Endothelial cell of umbilical vein (primary cell): ENCODE data around the gene TTLL9.

ENCODE experiments used
- CTCF ChIP-seq, 2 donors: IDR thresholded peaks; 1 replicate in 1 of 2; 2 replicates in 1 of 2; pipeline ENCODE4 v1.5.1; 2011; ENCODE audit warnings: low read length in 2 of 2, mild to moderate bottlenecking in 2 of 2, moderate library complexity in 2 of 2, control low read depth in 1 of 2, inconsistent platforms in 1 of 2, low read depth in 1 of 2; ENCODE audit not compliant: insufficient read depth in 1 of 2; ENCODE audit errors: extremely low read depth in 1 of 2
- EZH2 ChIP-seq: IDR thresholded peaks from 2 replicates; pipeline ENCODE4 v1.6.1; 2012; ENCODE audit warnings: borderline replicate concordance, low read depth, mild to moderate bottlenecking, moderate library complexity, low read length, inconsistent platforms; ENCODE audit not compliant: severe bottlenecking
- MAX ChIP-seq: IDR thresholded peaks from 2 replicates; pipeline ENCODE4 v1.6.1; 2011; ENCODE audit not compliant: insufficient read depth, insufficient read length
- POLR2A ChIP-seq: IDR thresholded peaks from 2 replicates; pipeline ENCODE4 v1.6.1; 2012; ENCODE audit warnings: low read depth, mild to moderate bottlenecking, control low read depth, low read length
- POLR2AphosphoS5 ChIP-seq: IDR thresholded peaks from 2 replicates; pipeline ENCODE4 v1.6.1; 2012; ENCODE audit warnings: low read depth, mild to moderate bottlenecking, control low read depth, low read length, moderate library complexity; ENCODE audit not compliant: insufficient read depth

- TF ChIP-seq CTCF (IDR thresholded peaks at IDR 0.05; ENCODE audit: extremely low read depth in 1 of 2, insufficient read depth in 1 of 2, low read depth in 1 of 2, low read length in 2 of 2) = no peak
- no peak for TF ChIP-seq POLR2A
- TF ChIP-seq EZH2 = no peak
- TF ChIP-seq POLR2AphosphoS5 = no peak
- TF ChIP-seq MAX = no peak
Measured at GRCh38 chr20:31939661-31940060, 69.2 kb downstream of the TTLL9 start.
